ENCODE results near the gene PTPRE.

Gene PTPRE

DNA sequence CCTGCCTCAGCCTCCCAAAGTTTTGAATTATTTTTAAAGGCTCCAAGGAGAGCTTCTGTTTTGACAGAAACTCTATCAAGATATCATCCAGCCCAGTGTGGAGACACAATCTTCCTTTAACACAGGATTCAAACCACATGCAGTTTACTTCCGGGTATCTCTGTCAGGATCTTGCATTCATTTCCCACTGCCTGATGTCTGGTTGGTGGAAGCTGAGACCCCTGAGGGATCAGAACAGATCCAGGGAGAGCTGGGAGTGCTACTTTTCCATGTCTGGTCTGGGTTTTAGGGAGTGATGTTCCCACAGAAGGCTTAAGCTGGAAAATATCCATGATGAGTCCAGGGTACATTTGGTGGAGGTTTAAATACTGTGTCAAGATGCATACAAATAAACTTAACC is 16.7 kb downstream of the PTPRE start:
- DNase-seq (ENCODE audit: low read depth in 2 of 2, low spot score in 1 of 2): no peak

DNA sequence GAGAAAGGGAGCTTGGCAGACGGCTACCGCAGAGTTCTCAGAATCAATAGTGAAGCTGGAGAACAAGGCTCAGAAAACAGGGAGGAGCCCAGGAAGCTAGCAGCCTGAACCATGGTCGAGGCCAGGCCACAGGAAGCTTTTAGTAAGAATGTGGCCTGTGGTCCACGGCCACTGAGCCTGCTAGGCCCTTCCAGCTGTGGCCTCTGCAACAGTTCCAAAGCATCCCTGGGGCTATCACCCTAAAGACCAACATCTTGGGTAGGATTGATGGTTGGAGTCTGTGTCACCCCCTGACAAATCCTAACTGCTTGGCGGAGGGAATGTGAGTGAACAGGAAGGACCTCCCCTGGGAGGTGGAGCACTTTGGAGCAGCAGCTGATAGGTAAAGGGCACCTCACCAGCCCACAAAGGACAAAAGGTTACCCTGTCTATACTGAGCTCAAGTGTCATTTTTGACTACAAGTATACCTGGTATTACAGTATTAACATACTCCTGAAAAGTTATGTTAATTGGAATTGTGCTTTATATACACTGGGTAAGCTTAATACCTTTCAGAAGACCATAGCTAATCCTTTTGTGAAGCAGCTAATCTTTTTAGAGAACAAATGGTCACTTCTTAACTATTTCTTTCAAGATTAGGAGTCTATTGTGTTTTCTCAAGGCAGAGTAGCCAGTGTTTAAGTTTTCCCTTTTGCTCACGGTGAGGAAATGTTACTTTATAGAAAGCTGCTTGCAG is 18.7 kb downstream of the PTPRE start:
- DNase-seq (ENCODE audit: low read depth in 2 of 2, low spot score in 1 of 2): no peak

GRCh38 chr10:127926455-127926854 is 19.6 kb downstream of the PTPRE start:
- no peak for DNase-seq (ENCODE audit: low read depth in 2 of 2, low spot score in 1 of 2)

GRCh38 chr10:127928021-127928806 is 21.3 kb downstream of the PTPRE start:
- DNase-seq (ENCODE audit: low read depth in 2 of 2, low spot score in 1 of 2): no peak

GRCh38 chr10:127932521-127933270 is 25.8 kb downstream of the PTPRE start:
- no peak for DNase-seq (ENCODE audit: low read depth in 2 of 2, low spot score in 1 of 2)

- no peak for DNase-seq (ENCODE audit: low read depth in 2 of 2, low spot score in 1 of 2)
These were observed 26.4 kb downstream of the PTPRE start for GRCh38 chr10:127933271-127933670.

DNA sequence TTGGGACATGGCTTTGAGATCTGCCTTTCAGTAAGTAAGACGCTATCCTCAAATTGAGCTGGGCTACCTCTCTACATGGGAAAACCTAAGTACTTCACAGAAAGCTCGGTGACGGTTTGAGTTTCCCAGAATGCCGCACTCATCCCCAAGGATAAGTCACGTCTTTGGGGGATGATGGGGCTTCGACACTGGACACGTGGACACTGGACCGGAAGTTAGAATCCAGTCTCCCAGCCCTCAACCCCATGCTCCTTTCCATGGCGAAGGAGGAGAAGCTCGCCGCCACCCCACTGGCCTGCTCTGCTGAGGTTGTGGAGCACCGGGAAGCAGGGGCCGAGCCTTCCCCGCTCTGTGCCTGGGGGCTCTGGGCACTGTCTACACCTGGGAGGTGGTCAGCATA is 27.5 kb downstream of the PTPRE start:
- DNase-seq (ENCODE audit: low read depth in 2 of 2, low spot score in 1 of 2): no peak

GRCh38 chr10:127935071-127935561 is 28.2 kb downstream of the PTPRE start:
- no peak for DNase-seq (ENCODE audit: low read depth in 2 of 2, low spot score in 1 of 2)

- DNase-seq (ENCODE audit: low read depth in 2 of 2, low spot score in 1 of 2): no peak
These were observed 30.2 kb downstream of the PTPRE start for GRCh38 chr10:127937069-127937468.

DNA sequence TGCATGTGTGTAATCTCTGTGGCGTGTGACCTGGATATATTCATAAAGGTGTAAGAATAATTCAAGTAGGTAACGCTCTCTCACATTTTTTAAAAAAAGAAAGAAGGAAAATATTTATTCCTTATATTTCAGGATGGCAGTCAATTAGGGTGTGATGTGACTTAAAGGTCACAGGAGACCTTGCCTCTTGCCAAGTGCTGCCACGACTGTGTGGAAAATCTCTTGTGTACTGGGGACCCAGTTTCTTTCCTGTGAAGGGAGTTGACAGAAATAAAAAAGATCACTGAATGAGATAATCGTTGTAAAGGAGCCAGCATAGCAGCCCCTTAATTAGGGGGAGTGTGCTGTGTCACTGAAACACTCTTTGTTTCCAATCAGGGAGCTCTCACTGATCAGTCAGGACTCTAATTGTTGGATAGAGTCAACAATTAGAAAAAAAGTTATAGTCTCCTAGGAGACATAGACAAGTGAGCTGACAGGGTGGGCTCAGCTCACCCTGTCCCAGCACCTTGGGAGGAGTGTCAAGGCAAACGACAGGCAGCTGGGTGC is 31.1 kb downstream of the PTPRE start:
- DNase-seq (ENCODE audit: low read depth in 2 of 2, low spot score in 1 of 2): no peak

- no peak for DNase-seq (ENCODE audit: low read depth in 2 of 2, low spot score in 1 of 2)
These were observed 33.0 kb downstream of the PTPRE start for GRCh38 chr10:127939786-127940330.

- no peak for DNase-seq (ENCODE audit: low read depth in 2 of 2, low spot score in 1 of 2)
These were observed 34.1 kb downstream of the PTPRE start for GRCh38 chr10:127940866-127941640.

DNA sequence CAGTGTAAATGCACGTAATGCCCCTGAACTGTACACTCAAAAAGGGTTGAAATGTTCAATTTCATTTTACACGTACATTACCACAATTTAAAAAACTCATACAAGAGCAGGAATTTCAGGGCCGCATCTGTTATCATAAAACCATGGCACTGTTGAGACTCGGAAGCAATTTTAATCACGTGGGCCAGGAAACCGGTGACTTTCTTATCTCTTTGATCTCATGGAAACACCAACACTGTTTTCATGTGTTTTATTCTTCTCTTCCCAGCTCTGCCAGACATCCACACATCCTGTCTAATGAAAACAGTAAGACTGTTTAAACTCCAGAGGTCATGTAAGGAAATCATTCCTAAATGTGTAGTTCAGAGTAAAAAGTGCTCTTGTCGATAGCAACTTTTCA is 35.9 kb downstream of the PTPRE start:
- DNase-seq (ENCODE audit: low read depth in 2 of 2, low spot score in 1 of 2): no peak

DNA sequence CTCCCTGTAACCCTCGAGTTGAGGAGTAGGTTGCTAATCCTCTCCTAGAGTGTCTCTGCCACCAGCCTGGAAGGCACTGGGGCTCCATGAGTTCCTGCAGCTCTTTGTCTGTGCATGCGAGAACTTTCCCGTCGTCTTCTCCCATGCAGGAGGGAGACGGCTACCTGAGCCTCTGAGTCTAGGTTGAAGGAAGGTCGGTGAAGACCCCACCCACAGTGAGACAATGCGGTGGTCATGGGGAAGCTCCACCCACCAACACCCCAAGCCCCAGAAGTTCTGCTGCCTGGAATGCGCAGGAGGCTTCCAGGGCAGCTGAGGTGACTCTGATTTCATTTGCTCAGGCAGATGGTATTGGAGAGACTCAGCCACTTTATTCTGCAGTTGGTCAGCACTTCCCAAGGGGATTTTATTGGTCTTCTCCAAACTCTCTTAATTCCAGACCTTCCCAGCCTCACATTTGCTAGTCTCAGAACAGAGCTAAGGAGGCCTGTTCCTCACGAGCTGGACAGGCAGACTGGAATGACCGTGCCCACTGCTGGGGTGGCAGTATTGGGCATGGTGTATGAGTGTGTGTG is 36.5 kb downstream of the PTPRE start:
- DNase-seq (ENCODE audit: low read depth in 2 of 2, low spot score in 1 of 2): no peak

GRCh38 chr10:127944256-127944655 is 37.4 kb downstream of the PTPRE start:
- no peak for DNase-seq (ENCODE audit: low read depth in 2 of 2, low spot score in 1 of 2)

- no peak for DNase-seq (ENCODE audit: low read depth in 2 of 2, low spot score in 1 of 2)
These were observed 38.4 kb downstream of the PTPRE start for GRCh38 chr10:127945341-127945758.

DNA sequence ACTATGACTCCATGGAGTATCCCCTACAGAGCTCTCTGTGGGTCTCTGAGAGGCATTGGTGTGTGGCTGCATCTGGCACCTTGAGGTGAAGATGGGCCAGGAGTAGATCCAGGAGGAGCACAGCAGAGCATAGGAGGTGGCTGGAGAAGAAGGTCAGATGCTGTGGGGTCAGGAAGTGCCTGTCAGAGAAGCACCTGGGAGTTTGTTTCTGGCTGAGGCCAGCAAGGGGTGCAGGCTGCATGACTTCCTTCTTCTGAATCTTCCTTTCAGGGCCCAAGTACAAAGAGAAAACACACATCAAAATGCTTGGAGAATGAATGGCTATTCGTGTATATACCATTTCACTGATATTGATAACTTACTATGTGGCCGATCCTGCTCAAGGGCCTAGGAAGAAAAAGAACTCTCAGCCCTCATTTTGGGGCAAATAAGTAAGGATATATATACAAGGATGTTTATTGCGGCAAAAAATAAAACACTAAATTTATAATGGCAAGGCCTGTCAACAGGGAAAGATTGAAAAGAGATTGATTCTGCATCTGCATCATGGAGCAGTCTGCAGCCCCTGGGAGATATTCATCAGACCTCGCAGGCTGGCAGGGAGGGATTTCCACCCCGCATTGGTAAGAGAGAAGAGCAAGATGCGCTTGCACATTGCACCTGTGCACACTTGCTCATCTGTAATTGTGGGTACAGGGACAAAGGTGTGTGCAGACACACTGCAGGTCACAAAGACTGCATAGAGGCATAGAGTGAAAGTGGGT is 39.2 kb downstream of the PTPRE start:
- DNase-seq (ENCODE audit: low read depth in 2 of 2, low spot score in 1 of 2): no peak

DNA sequence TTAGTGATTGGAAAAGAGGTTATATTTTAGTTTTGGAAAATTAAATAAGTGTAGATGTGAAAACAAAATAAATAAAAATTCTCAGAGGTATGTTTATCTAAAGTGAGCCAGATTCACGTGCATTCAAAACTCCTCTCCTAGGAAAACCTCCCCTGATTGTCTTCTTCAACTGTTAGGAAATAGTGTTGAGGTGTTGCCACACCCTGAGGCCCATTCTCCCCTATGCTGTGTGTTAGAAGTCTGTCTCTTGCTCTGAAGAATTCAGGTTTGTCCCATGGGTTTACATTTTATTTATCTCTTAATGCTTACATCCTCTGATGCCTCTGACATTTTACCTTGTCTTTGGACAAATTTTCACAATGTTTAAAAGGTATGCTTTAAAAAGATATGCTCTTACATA is 40.3 kb downstream of the PTPRE start:
- DNase-seq (ENCODE audit: low read depth in 2 of 2, low spot score in 1 of 2): no peak

DNA sequence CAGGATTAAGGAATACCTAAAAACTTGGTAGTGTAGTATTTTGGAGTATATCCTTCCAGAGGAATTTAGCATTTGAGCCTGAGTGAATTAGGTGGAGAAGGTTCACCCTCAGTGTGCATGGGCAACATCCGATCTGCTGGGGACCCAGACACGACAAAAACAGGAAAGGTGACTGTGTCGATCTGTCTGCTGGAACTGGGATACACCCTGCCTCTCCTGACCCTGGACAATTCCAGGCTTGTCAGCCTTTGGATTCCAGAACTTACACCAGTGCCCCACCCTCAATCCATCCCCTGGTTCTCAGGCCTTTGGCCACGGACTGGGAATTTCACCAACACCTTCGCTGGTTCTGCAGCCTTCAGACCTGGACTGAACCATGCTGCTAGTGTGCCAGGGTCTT is 41.9 kb downstream of the PTPRE start:
- no peak for DNase-seq (ENCODE audit: low read depth in 2 of 2, low spot score in 1 of 2)

Data from stimulated activated CD8-positive, alpha-beta memory T cell treated with anti-CD3 and anti-CD28 coated beads, Interleukin-4, amount 100 ng/mL, for 1 hour (primary cell).